ENCODE data around the gene MAD1L1.
"Not testable (repeated sequence)": the region's sequence is repeated elsewhere in the genome, so short reads cannot be mapped to it uniquely, and the experiment has no call there.

MAD1L1 gene

DNA sequence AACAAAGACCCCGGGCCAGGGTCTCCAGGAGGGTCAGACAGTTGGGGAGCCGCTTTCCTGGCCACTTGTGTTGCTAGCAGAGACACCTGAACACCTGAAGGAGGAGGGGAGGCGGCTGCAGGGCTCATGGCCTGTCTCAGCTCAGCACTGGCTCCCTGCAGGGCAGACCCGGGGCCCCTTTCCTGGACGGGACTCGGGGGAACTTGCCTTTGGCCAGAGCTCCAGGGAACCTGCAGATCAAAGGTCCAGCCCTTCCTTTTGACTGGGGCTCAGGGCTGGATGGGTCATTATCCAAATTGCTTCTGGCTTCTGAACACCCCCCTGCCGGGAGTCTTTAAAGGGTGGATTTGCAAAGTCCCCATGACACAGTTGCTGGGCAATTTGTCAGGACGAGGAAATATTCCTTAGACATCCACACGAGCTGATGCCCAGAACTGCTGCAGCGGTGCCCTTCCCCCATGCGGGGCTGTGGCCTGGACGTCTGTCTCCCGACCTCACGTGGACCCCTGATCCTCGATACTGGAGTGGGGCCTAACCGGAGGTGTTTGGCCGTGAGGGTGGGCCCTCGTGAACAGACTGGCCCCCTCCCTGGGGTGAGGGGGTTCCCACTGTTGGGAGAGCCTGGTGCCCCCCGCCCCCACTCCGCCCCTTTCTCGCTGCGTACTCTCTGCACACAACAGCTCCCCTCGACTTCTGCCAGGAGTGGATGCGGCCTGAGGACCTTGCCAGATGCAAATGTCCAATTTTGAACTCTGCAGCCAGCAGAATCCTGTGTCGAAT is 368.4 kb downstream of the MAD1L1 start:
- no peak for DNase-seq

DNA sequence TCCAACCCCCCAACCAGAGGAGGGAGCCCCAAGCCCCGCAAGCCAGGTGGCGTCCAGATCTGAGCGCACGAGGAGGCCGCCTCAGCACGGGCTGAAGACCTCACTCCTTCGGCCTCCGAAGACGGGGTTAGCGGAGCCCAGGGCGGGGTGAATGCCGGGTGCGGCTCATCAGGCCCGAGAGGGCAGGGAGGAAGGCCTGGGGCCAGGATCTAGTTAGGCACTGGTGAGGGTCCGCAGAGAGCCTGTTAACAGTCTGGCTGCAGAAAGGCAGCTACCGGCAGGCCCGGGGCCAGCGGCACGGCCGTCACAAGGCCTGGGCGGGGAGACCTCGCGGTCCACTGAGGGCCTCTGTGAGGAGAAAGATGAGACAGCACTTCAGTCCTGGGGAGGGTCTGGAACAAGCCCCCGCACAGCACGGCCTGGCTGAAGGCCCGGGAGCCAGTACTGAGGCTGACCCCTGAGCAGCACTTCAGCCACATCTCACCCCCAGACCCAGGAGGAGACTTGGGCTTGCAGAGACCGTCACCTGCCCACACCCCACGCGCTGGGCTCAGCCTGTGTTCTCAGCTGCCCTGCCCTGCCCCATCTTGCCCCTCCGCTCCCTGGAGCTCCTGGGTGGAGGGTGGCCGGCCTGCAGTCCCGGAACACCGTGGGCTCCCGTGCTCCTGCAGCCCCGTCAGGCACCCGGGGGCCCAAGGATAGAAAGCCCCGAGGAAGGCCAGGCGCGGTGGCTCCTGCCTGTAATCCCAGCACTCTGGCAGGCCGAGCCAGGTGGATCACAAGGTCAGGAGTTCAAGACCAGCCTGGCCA is 369.4 kb downstream of the MAD1L1 start:
- no peak for DNase-seq

DNA sequence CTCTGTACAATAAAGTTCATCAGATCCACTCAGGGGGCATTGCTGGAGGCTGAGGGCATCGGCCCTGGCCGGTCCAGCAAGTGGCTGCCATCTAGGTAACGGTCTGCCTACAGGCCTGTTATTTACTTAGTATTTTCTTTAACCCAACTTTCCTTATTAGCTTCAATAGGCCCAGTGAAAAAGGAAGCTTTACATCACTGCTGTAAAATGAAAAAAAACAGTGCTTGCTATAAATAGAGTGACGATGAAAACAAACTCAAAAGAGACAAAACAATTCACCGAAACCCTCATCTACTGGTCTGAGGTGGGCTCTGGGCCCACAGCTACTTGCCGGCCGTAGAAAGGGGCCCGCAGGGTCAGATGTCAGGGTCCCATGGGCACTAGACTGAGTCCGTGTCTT is 370.2 kb downstream of the MAD1L1 start:
- DNase-seq, result no peak

DNA sequence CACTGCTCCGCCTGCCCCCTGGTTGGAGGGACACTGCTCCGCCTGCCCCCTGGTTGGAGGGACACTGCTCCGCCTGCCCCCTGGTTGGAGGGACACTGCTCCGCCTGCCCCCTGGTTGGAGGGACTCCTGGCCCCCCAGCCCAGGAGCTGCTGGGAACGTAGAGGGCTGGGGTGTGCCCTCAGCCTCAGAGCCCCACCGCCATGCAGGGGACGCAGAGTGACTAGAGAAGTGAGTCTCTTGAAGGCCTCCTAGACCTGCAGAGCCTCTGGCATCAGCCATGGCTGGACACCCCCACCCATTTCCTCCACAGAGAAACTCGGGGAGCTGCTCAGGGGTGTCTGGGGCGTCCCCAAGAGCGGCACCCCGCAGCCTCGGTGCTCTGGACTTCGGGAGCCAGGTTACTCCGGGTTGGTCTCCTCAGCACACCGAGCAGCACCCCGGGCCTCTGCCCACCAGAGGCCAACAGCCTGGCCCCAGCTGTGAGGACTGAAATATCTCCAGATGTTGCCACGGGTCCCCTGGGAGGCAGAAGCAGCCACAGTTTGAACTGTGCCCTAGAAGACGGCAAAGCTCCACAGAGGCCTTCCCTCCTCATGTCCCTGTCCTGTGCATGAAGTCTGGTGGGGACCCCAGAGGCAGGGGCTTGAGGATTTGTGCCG is 370.8 kb downstream of the MAD1L1 start:
- DNase-seq, result no peak

DNA sequence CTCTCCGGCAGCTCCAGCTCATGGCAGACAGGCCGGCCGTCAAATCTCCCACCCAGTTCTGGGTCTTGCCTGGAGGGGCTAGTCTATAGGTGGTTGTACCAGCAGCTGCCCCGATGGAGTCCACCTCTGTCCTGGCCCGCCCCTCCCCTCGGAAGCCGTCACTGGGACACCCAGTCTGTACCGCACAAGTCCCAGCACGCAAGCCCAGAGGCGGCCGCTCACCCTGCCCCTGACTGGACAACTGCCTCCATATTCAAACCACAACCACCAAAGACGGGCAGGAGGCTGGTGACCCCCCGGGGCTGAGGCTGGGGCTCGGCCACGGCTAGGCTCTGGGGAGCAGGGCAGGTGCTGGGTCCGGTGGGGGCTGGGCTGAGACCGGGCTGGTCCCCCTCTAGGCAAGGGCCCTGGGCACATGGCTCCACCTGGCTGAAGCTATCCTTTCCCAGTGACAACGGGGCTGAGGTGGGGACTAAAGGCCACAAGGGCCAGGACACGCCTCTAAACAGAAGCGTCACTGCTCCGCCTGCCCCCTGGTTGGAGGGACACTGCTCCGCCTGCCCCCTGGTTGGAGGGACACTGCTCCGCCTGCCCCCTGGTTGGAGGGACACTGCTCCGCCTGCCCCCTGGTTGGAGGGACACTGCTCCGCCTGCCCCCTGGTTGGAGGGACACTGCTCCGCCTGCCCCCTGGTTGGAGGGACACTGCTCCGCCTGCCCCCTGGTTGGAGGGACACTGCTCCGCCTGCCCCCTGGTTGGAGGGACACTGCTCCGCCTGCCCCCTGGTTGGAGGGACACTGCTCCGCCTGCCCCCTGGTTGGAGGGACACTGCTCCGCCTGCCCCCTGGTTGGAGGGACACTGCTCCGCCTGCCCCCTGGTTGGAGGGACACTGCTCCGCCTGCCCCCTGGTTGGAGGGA is 371.6 kb downstream of the MAD1L1 start:
- not testable (repeated sequence) for DNase-seq

DNA sequence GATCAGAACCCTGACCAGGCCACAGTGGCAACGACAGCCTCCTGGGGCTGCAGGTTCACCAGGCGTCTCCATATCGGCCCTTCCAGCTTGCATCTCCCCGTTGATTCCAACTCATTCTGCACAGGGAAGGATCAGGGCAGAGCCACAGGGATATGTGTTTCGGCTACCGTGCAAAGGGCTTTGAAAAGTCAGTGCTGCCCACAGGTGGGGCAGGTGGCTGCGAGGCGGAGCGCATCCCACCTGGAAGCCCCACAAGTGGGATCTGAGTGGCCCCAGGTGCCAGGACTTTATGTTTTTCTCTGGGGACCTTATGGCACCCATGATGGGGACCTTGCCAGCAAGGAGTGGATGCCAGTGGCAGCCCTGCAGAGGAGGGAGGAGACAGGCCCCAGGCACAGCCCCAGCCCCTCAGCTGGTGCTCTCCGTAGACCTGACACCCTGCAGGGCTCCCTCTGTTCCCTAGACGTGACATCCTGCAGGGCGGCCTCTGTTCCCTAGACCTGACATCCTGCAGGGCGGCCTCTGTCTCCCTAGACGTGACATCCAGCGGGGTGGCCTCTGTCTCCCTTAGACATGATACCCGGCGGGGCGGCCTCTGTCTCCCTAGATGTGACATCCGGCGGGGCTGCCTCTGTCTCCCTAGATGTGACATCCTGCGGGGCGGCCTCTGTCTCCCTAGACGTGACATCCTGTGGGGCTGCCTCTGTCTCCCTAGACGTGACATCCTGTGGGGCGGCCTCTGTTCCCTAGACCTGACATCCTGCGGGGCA is 373.3 kb downstream of the MAD1L1 start:
- no peak for DNase-seq

DNA sequence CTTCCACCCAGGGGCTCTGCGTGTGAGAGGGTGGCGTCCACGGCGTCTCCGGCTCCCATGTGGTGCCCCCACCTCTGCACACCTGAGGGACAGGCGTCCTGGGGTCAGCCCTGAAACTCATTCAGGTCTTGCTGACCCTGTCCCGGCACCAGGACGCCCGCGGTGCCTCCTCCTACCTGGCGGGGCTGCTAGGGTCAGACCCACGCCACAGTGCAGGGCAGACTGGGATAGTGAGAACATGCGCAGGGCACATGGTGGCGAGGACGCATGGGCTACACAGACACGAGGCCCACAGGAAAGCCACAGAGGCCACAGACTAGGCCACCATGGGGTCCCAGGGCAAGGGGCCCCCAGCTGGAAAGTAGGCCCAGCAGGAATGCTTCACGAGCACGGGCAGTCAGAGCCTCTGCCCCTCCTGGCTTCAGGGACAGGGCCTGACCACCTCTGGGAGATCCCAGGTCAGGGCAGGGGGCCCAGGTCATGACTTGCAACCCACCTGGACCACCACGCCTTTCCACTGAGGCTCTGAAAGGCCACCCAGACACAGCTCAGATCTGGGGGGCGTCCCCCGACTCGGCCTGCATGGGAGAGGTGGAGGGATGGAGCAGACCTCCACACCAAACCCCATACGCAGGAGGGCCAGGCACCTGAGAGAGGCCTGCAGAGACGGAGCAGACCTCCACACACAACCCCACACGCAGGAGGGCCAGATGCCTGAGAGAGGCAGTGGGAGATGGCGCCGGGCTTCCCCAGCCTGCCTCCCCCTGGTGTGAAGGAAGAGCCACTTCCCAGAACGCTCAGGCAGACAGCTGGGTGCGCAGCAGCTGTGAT is 374.1 kb downstream of the MAD1L1 start:
- DNase-seq, result no peak

DNA sequence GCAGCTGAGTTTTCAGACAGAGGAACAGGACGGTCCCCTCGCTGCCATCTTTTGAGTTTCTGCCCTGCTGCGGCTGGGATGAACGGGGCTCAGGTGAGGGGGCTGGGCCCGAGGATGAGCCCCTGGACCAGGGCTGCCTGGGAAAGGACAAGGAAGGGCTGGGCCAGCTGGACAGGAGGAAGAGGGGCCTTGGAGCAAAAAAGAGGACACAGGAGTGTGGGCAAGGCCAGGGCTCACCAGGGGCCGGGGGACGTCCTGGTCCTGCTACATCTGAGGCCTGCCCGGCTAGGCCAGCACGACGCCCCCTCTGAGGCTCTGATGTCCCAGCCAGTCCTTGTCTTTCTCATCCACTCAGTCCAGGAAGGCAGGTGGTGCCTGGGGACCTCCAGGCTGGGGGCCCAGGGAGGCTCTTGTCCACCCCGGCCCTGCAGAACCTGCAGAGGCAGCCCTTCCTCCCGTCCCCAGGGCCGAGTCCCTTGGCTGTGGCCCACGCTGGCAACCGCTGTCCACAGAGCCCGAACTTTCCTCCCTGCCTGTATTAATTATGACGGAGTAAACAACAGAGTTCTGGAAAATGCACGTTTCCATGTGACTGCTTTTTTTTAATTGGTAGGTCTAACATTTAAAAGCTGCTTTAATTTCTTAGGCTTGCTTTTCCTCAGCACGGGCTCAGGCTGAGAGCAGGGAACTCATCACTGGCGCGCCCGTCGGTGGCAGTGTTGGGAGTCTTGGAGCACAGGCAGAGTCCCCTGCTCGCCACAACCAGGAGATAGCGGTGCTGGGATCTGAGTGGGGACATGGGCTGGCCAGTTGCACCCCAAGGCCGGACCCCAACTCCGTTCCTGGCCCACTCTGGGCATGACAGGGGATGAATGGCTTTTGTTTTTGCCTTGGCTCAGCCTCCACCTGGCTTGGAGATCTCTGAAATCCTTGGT is 375.0 kb downstream of the MAD1L1 start:
- no peak for DNase-seq

DNA sequence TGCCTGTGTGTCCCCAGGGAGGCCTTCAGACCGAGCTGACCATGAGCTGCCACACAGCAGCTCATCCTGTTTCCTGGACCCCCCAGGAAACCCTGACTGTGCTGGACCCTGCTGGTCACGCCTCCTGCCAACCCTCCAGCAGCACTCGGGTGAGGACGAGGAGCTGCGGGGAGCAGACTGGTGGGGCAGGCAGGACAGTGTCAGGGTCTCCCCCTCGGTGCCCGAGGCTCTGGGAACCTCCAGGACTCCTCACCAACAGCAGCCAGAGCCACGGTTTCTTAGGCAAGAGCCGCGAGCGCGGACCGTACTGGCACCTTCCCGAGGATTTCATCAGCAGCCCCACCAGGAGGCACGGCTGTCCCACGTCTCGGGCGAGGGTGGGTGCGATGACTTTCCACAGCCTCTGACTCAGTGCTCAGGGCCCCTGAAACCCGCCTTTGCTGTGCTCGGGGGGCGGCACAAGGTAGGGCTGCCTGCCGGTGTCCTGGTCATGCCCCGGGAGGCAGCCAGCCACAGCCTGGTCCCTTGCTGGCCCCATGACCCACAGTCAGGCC is 375.8 kb downstream of the MAD1L1 start:
- no peak for DNase-seq

DNA sequence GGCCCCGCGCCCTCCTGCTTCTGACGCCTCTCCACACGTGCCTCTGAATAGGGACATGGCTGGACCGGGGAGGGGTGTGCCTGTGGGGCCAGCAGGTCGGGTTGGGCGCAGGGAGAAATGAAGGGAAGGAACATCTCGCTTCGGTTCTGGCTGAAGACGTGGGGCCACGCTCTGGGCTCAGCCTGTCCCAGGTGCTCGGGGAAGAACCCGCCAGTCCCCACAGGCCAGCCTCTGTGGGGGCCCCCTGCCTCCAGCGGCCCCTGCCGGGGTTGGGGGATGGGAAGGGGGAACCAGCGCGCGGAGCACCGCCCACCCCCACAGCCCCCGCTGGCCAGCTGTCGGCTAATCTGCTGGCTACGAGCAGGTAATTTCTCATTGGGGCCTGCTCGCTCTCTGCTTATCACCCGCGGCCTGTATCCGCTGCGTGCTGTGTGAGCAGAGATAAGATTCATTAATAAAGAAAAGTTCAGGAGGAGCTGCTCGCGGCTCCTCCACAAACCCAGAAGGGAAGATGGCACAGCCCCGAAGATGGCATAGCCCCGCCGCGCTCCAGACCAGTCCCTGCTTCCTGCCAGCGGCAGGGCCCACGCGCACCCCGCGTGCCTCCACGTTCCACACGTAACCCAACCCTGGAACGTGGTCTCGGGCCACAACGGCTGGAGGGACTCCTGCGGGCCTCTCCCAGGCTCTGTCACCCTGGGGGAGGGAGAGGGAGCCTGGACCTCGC is 376.4 kb downstream of the MAD1L1 start:
- peak; percentile 2 for DNase-seq

DNA sequence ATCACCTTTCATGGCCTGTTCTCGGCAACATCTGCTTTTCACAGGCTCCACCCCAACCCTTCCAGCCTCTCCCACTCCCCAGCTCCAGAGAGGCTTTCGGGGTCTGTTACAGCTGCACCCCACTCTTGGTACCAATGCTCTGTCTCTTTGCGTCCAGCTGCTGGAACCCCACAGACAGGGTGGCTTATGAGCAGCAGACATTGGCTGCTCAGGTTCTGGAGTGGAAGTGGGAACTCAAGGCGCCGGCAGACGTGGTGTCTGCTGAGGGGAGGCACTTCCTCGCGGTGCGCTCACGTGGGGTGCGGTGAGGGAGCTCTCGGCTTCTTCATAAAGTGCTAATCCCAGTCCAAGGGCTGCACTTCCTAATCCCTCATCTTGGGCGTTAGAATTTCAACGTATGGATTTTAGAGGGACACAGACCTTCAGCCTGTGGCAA is 377.0 kb downstream of the MAD1L1 start:
- no peak for DNase-seq

DNA sequence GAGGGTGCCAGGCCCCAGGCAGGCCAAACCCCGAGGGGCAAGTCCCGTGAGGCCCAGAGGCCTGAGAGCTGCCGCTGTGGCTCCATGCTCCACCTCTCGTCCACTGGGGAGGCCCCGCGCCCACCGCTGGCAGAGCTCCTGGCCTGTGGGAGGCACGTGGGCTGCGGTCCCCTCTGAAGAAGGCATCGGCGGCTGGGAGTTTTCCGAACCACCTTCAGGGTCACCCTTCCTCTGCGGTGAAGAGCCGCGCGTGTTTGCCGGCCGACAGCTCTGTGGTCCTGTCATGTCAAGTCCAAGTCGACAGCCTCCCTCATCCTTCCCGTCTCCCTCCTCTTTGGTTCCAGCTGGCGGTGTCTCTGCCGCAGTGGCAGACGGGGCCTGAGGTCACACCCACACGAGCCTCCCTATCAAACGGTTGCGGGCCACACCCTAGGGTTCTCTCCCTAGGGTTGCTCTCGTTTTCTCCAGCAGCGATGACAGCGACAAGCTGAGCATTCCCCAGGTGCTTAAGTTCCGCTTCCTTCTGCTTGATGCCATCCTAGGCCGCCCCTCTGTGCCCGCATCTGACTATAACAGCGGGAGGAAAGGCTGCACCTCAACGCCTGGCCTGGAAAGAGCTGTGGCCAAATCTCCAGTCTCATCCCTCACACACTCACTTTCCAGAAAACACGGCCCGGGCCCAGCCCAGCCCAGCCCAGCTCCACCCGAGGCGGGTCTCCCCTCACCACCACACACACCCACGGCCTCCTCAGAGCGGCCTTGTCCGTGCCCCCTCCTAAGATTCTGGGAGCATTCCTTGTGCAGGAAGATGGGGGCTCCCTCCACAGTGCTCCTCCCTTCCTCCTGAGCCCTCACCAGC is 377.6 kb downstream of the MAD1L1 start:
- DNase-seq, result peak; percentile 1

DNA sequence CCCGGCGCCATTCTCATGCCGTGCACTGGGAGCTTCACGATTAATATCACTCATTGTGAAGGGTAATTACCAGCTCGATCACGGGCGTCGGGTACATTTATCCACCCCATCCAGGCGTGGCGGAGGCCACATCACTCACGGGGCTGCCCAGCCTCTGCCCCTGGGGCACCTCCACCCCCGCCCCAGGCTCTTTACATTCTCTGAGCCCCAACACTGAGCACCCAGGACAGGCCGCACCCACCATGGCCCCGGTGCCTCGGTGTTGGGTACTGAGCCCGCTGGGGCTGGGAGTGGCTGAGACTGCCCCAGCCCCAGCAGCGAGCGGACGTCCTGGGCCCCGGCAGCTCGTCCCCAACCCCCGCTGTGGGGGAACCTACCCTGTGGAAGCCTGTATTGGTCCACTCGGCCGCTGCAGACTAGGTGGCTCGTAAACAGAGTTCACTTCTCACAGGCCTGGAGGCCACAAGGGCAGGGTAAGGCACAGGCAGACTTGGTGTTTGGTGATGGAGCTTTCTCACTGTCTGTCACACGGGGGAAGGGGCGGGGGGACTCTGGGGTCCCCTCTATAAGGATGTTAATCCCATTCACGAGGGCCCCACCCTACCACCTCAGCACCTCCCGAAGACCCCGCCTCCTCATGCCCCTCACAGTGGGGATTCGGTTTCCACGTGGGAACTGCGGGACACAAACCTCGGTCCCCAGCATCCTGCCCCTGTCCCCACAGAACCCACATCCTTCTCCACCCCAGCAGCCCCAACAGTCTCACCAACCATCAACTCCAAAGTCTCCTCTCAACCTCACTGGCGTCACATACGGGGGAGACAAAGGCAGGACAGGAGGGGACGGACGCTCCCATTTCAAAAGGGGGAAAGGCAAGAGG is 378.5 kb downstream of the MAD1L1 start:
- peak; percentile 1 for DNase-seq

DNA sequence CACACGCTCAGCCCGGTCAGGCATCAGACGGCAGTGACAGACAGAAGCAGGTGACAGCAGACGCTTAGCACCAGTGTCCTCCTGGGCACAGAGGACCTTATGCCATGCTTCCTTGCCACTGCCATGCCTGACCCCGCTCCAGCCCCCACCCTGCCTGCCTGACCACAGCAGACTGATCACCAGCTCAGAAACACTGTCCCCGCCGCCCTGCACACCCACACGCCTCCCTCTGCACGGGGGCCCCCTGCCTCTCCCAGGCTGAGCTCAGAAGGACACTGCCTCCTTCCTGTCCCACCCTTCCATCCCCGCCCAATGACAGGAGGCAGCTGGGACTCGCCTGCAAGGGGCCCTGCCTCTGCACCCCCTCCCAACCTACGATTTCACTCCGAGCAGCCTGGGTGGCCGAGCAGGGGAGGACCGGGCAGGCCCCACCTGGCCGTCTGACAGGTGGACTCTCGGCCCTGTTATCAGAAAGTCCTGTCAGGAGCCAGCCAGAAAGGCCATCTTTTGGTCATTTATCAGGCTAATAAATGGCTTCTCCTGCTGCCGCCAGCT is 379.2 kb downstream of the MAD1L1 start:
- DNase-seq, result peak; percentile 1

DNA sequence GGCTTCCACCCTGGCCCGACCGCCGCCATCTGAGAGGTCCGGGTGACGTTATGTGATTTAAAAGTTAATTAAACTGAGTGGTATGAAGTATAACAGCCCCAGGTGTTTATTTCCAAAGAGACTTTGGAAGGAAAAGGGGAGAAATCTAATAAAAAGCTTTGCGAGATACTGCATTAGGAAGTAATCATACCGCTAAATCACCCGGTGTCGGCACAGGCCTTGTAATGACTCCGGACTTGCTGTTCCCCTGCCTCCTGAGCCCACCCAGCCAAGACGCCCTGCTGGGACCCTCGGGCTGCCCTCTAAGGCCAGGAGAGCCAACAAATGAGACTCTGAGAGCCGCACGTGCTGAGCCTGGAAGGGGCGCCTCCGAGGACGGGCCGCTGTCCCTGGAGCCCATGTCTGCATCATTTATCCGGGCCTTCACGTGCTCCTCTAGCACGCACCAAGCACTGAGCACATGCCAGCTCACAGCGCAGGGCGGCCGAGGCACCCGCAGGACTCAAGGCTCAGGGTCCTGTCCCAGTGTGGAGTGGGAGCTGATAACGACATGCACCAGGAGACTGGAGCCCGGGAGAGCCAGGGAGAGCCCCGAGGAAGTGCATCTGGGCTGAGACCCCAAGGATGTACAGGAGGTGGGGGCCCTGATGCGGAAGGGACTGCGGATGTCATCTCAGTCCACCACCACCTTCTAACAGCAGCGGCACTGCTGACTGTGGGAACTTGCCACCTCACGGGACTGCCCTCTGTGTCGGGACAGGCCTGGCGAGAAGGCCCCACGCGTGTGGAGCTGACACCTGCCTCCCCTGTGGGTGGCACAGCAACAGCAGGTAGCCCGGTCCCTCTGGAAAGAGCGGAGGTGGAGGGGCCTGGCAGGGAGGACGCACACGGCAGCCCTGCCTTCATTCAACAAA is 380.0 kb downstream of the MAD1L1 start:
- DNase-seq, result peak; percentile 1
